GM12865 (cell line): ENCODE measurements around the gene GLI3.
A peak's percentile ranks its signal among the peaks of the same experiment; 100 is the strongest.

Experiments used
- DNase-seq: peaks from one replicate; pipeline ENCODE4 v3.0.0; 2010; ENCODE audit warnings: low read depth
- H3K4me3 ChIP-seq: 2 replicates; pipeline ENCODE4 v1.5.1; 2011; ENCODE audit warnings: mild to moderate bottlenecking, low read depth, low read length, control low read depth
- TF ChIP-seq, protein P1 (sequence below): IDR thresholded peaks from 2 replicates; pipeline ENCODE4 v1.5.1; 2011; ENCODE audit warnings: low read length, control low read depth, low read depth, inconsistent platforms; ENCODE audit not compliant: insufficient read depth; ENCODE audit errors: missing control alignments

Gene GLI3

DNA sequence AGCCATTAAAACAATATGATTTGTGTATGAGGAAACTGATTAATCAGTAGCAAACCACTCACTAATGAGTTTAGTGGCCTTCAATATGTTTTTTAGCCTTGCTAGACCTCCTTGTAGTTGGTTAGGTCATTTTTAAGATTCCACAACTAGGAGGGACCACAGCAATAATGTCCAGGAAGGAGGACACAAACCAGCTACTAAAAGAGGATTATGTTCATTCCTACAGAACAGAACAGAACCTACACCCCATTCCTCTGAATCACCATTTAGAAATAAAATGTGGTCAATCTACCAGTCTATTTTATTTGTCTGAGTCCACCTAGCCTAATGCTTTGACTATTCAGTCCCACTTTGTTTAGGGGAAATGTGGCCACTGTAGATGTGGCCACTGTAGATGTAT, 226.3 kb downstream of the GLI3 start:
- no peak overlapping the region for H3K4me3 ChIP-seq
- DNase-seq: no peak
- TF ChIP-seq, protein P1, sequence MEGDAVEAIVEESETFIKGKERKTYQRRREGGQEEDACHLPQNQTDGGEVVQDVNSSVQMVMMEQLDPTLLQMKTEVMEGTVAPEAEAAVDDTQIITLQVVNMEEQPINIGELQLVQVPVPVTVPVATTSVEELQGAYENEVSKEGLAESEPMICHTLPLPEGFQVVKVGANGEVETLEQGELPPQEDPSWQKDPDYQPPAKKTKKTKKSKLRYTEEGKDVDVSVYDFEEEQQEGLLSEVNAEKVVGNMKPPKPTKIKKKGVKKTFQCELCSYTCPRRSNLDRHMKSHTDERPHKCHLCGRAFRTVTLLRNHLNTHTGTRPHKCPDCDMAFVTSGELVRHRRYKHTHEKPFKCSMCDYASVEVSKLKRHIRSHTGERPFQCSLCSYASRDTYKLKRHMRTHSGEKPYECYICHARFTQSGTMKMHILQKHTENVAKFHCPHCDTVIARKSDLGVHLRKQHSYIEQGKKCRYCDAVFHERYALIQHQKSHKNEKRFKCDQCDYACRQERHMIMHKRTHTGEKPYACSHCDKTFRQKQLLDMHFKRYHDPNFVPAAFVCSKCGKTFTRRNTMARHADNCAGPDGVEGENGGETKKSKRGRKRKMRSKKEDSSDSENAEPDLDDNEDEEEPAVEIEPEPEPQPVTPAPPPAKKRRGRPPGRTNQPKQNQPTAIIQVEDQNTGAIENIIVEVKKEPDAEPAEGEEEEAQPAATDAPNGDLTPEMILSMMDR: no peak

DNA sequence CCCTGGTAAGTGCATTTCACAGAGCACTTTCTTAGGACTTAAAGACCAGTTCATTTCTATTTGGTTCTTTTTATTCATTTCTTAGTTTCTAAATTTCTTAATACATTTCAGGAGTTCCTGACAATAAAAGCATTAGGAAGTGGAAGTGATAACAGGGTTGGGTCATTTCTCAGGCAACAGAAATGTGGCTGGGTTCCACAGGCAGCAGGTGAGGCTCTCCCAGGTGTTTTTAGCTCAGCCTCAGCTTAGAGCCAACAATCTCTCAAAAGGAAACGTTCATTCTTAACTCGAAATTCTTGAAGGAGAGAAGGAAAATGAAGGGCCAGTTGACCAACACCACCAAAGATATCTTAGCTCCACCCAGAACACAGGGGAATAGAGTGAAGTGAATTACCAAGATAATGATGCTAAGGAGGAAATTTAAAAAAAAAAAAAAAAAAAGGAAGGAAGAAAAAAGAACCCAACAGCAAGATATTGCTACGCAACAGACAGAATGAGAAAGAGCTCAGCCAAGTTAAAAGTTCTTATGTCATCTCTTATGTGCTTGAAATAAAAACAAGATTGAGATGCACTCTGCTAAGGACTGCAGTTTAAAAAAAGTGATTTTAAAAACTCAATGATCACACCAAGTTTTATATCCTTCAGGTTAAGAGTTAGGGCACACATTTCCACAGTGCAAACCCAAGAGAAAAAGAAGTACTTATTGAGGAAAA, 230.1 kb downstream of the GLI3 start:
- DNase-seq: no peak
- H3K4me3 ChIP-seq: no peak overlapping the region
- TF ChIP-seq, protein P1: no peak

DNA sequence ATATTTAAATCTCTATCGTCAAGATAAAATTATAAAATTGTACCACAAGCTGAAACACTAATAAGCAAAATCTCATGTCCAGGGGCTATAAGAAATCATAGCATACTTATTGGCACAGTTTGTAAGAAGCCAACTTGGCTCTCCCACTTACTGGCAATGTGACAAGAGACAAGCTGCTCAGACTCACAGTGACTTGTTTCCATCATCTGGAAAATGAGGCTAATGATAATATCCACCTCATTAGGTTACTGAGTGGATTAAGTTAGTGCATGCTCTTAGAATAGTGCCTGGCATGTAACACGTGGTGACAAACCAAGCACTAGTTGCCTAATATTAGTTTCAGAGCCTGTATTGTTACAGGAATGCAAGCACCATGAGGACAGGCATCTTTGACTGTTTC, 234.4 kb downstream of the GLI3 start:
- no peak overlapping the region for H3K4me3 ChIP-seq
- TF ChIP-seq, protein P1: no peak
- DNase-seq: no peak

DNA sequence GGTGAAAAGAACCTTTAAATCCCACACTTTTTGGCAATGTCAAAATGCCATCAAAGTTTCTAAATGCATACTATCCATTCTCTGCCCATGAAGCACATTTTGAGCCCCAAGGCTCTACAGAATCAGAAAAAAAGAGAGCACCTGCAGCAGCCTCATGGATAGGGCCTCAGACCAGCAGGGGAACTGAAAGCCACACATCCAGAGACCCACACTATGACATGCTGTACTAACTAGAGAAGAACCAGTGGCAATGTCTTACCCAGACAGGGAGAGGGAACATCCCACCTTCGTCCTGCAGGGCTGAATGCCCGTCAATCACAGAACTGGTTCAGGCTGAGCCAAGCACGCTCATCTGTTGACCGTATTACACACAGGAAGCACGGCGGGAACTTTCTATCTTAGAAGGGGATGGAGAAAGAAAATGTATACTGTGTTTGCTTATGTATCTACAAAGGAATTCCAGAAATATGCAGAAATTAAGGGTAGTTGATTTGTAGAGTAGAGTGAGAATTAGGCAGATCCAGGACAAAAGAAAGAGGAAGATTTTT, 237.2 kb downstream of the GLI3 start:
- no peak overlapping the region for H3K4me3 ChIP-seq
- peak; percentile 6 for DNase-seq
- TF ChIP-seq, protein P1: no peak

DNA sequence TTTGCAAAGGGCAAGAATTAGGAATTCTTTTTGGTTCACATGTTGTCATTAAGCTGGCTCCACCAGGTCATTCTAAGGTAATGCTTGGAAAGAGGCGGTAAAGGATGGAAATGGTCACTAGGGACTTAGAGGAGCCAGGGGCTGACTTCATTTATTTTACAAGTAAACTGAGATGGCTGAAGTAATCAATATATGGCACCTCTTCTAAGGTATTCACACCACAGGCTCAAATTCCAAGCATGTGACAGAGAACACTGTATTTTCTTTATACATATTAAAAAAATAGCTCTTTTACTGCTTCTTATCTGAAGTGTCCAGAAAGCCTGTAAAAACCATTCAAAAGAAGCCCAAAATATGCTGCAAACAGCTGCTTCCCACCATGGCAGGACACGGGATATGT, 239.0 kb downstream of the GLI3 start:
- H3K4me3 ChIP-seq: no peak overlapping the region
- TF ChIP-seq, protein P1: no peak
- no peak for DNase-seq

DNA sequence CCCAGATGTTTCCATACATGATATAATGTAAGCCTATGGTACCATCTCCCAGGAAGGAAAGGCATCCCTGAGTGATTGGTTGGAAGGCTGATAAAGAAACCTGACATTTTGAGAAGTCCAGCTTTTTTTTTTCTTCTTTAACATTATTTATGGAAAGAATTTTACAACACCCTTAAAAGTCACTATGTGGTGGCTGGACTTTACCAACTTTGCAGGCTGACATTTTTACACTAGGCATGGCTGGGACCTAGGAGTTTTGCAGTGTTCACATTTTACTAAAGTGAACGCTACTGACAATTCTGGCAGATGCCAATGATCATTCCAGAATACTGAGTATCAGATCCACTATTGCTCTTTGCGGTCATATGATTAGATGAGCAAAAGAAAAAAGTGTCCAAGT, 239.9 kb downstream of the GLI3 start:
- no peak for DNase-seq
- TF ChIP-seq, protein P1: no peak
- no peak overlapping the region for H3K4me3 ChIP-seq
